GM19193 (cell line): ENCODE data around the gene DRC1.

Experiments used
- POLR2A ChIP-seq: IDR thresholded peaks from 4 replicates; pipeline ENCODE4 v1.6.1; 2011; ENCODE audit not compliant: insufficient read depth, insufficient read length; ENCODE audit errors: extremely low read depth

DRC1 gene

GRCh38 chr2:26387189-26387588 lies 14.5 kb upstream of the DRC1 start:
- TF ChIP-seq POLR2A, result no peak

GRCh38 chr2:26394694-26395093 lies 7.0 kb upstream of the DRC1 start:
- TF ChIP-seq POLR2A, result no peak

GRCh38 chr2:26395394-26395793 lies 6.3 kb upstream of the DRC1 start:
- TF ChIP-seq POLR2A, result no peak

GRCh38 chr2:26396734-26397298 lies 4.9 kb upstream of the DRC1 start:
- TF ChIP-seq POLR2A, result no peak

- no peak for TF ChIP-seq POLR2A
These were observed 1.8 kb upstream of the DRC1 start for GRCh38 chr2:26399771-26400376.

- no peak for TF ChIP-seq POLR2A
These were observed 997 bp upstream of the DRC1 start for GRCh38 chr2:26400723-26401122.

GRCh38 chr2:26407526-26407925 lies 5.8 kb downstream of the DRC1 start:
- no peak for TF ChIP-seq POLR2A

- no peak for TF ChIP-seq POLR2A
These were observed 8.1 kb downstream of the DRC1 start for GRCh38 chr2:26409785-26410184.

GRCh38 chr2:26410764-26411243 lies 9.1 kb downstream of the DRC1 start:
- no peak for TF ChIP-seq POLR2A

GRCh38 chr2:26411419-26411818 lies 9.7 kb downstream of the DRC1 start:
- TF ChIP-seq POLR2A, result no peak

GRCh38 chr2:26412091-26412673 lies 10.5 kb downstream of the DRC1 start:
- TF ChIP-seq POLR2A, result no peak

GRCh38 chr2:26414311-26414710 lies 12.6 kb downstream of the DRC1 start:
- no peak for TF ChIP-seq POLR2A

- TF ChIP-seq POLR2A, result no peak
These were observed 20.2 kb downstream of the DRC1 start for GRCh38 chr2:26421961-26422360.

- TF ChIP-seq POLR2A, result no peak
These were observed 21.4 kb downstream of the DRC1 start for GRCh38 chr2:26422947-26423629.

- TF ChIP-seq POLR2A, result no peak
These were observed 22.0 kb downstream of the DRC1 start for GRCh38 chr2:26423750-26424149.

GRCh38 chr2:26424221-26424620 lies 22.5 kb downstream of the DRC1 start:
- no peak for TF ChIP-seq POLR2A

- TF ChIP-seq POLR2A, result no peak
These were observed 27.1 kb downstream of the DRC1 start for GRCh38 chr2:26428846-26429245.
